HepG2 (cell line): ENCODE data around the gene ELOVL2. TPM values are rescaled to one million over a fixed set of nuclear protein-coding genes. Genes with fewer than 3 reads are reported as not detected.
A peak's percentile ranks its signal among the peaks of the same experiment; 100 is the strongest.

Experiments used
- CENPBD1 ChIP-seq: sonication (generic); formaldehyde crosslinking; IDR thresholded peaks from 2 replicates; pipeline ENCODE4 v1.8.0; 2022; ENCODE audit warnings: missing genetic modification reagents, low read depth, mild to moderate bottlenecking, borderline replicate concordance
- ELF1 ChIP-seq: sonication (generic); formaldehyde crosslinking; IDR thresholded peaks from 2 replicates; pipeline ENCODE4 v1.4.0; 2020; ENCODE audit warnings: missing genetic modification reagents
- GLI4 ChIP-seq: sonication (generic); formaldehyde crosslinking; IDR thresholded peaks from 2 replicates; pipeline ENCODE4 v1.5.1; 2020; ENCODE audit warnings: missing genetic modification reagents, mild to moderate bottlenecking, moderate library complexity, borderline replicate concordance
- KDM5A ChIP-seq: fragments of 200-600 bp; sonication (generic); IDR thresholded peaks from 2 replicates; pipeline ENCODE4 v1.7.0; 2018; ENCODE audit warnings: antibody characterized with exemption, mild to moderate bottlenecking, low read length, borderline replicate concordance
- SETDB1 ChIP-seq: sonication (generic); formaldehyde crosslinking; IDR thresholded peaks from 2 replicates; pipeline ENCODE4 v1.5.1; 2020; ENCODE audit warnings: missing genetic modification reagents, mild to moderate bottlenecking, borderline replicate concordance
- SOX6 ChIP-seq, 2 experiments: fragments of 450-650 bp in 1 of 2; sonication (generic) in 1 of 2; formaldehyde crosslinking in 1 of 2; IDR thresholded peaks; 2 replicates each; pipeline versions ENCODE4 v1.4.0 to v1.6.1; 2017 to 2020; ENCODE audit warnings: antibody characterized with exemption in 1 of 2, mild to moderate bottlenecking in 1 of 2, missing genetic modification reagents in 1 of 2
- ZFP91 ChIP-seq: sonication (generic); formaldehyde crosslinking; IDR thresholded peaks from 2 replicates; pipeline ENCODE4 v1.9.0; 2022; ENCODE audit warnings: missing genetic modification reagents, mild to moderate bottlenecking, borderline replicate concordance
- ZNF138 ChIP-seq: sonication (generic); formaldehyde crosslinking; IDR thresholded peaks from 2 replicates; pipeline ENCODE4 v1.5.0; 2020; ENCODE audit warnings: mild to moderate bottlenecking, low read depth, missing genetic modification reagents
- ZNF224 ChIP-seq: sonication (generic); formaldehyde crosslinking; IDR thresholded peaks from 2 replicates; pipeline ENCODE4 v1.5.0; 2020; ENCODE audit warnings: mild to moderate bottlenecking, missing genetic modification reagents
- ZNF274 ChIP-seq: sonication (generic); formaldehyde crosslinking; IDR thresholded peaks from 2 replicates; pipeline ENCODE4 v1.5.1; 2020; ENCODE audit warnings: mild to moderate bottlenecking, missing genetic modification reagents
- ZNF546 ChIP-seq: sonication (generic); formaldehyde crosslinking; conservative IDR thresholded peaks from 2 replicates; pipeline ENCODE4 v1.8.1; 2023; ENCODE audit warnings: mild to moderate bottlenecking, missing genetic modification reagents
- ZNF691 ChIP-seq: sonication (generic); formaldehyde crosslinking; IDR thresholded peaks from 2 replicates; pipeline ENCODE4 v1.4.0; 2020; ENCODE audit warnings: missing genetic modification reagents, low read depth, mild to moderate bottlenecking, borderline replicate concordance
- ZNF749 ChIP-seq: sonication (generic); formaldehyde crosslinking; IDR thresholded peaks from 2 replicates; pipeline ENCODE4 v1.8.0; 2022; ENCODE audit warnings: mild to moderate bottlenecking, missing genetic modification reagents, moderate library complexity, borderline replicate concordance
- ZNF83 ChIP-seq: sonication (generic); formaldehyde crosslinking; IDR thresholded peaks from 2 replicates; pipeline ENCODE4 v1.4.0; 2020; ENCODE audit warnings: missing genetic modification reagents, mild to moderate bottlenecking, borderline replicate concordance
- polyA plus RNA-seq, 8 experiments: library from polyadenylated mRNA; depleted of rRNA in 3 of 8; stranded (reverse) in 7 of 8; unstranded in 1 of 8; fragments of >200 nt; fragmentation: Illumina TruSeq in 4 of 8; extraction: Trizol in 4 of 8; gene quantifications; 2 replicates each; pipeline versions ENCODE4 v1.2.1 to v1.2.3, GENCODE V29; 2011 to 2016; ENCODE audit warnings: low read depth in 4 of 8, missing spikeins in 1 of 8, mixed read lengths in 1 of 8; ENCODE audit not compliant: insufficient read depth in 1 of 8
- total RNA-seq, 5 experiments: library from RNA; depleted of rRNA; stranded (reverse); fragments of >200 nt; fragmentation: Illumina TruSeq; extraction: Trizol; gene quantifications; 2 replicates each; pipeline ENCODE4 v1.2.3, GENCODE V29; 2016; ENCODE audit warnings: low read depth in 1 of 5
- TF ChIP-seq, protein P1 (sequence below): sonication (generic); formaldehyde crosslinking; IDR thresholded peaks from 2 replicates; pipeline ENCODE4 v1.5.1; 2020; ENCODE audit warnings: mild to moderate bottlenecking, missing genetic modification reagents, moderate library complexity
- TF ChIP-seq, protein P2 (sequence below): IDR thresholded peaks from 2 replicates; pipeline ENCODE4 v1.6.1; 2016; ENCODE audit warnings: low read depth
- TF ChIP-seq, protein P3 (sequence below): sonication (generic); formaldehyde crosslinking; IDR thresholded peaks from 2 replicates; pipeline ENCODE4 v1.5.0; 2020; ENCODE audit warnings: mild to moderate bottlenecking, missing genetic modification reagents, borderline replicate concordance

Gene ELOVL2
- total and polyA plus RNA-seq, 2 of the 13 experiments (the other 11 are each of a cell fraction or from before 2014, with no cell fraction given), result 43.6 to 65.4 TPM

GRCh38 chr6:10957414-10957886, 86.7 kb downstream of the ELOVL2 start (continued):
- no peak for TF ChIP-seq GLI4 (CRISPR knock-in tag)
- TF ChIP-seq, protein P1, sequence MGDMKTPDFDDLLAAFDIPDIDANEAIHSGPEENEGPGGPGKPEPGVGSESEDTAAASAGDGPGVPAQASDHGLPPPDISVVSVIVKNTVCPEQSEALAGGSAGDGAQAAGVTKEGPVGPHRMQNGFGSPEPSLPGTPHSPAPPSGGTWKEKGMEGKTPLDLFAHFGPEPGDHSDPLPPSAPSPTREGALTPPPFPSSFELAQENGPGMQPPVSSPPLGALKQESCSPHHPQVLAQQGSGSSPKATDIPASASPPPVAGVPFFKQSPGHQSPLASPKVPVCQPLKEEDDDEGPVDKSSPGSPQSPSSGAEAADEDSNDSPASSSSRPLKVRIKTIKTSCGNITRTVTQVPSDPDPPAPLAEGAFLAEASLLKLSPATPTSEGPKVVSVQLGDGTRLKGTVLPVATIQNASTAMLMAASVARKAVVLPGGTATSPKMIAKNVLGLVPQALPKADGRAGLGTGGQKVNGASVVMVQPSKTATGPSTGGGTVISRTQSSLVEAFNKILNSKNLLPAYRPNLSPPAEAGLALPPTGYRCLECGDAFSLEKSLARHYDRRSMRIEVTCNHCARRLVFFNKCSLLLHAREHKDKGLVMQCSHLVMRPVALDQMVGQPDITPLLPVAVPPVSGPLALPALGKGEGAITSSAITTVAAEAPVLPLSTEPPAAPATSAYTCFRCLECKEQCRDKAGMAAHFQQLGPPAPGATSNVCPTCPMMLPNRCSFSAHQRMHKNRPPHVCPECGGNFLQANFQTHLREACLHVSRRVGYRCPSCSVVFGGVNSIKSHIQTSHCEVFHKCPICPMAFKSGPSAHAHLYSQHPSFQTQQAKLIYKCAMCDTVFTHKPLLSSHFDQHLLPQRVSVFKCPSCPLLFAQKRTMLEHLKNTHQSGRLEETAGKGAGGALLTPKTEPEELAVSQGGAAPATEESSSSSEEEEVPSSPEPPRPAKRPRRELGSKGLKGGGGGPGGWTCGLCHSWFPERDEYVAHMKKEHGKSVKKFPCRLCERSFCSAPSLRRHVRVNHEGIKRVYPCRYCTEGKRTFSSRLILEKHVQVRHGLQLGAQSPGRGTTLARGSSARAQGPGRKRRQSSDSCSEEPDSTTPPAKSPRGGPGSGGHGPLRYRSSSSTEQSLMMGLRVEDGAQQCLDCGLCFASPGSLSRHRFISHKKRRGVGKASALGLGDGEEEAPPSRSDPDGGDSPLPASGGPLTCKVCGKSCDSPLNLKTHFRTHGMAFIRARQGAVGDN, result no peak; the same call in 1 of the 2 replicates
- TF ChIP-seq ZNF546 (CRISPR knock-in tag), result no peak
- 0 out of 2 replicates have a peak, but pooled peaks have one; percentile 26 for TF ChIP-seq ZNF691
- no peak for TF ChIP-seq ZNF749 (CRISPR knock-in tag)
- no peak for TF ChIP-seq ZNF138 (CRISPR knock-in tag)
- peak; percentile 52; the same call in 1 of the 2 replicates for TF ChIP-seq ELF1 (CRISPR knock-in tag)
- no peak for TF ChIP-seq SOX6 (IDR thresholded peaks at IDR 0.05)
- TF ChIP-seq SOX6 (CRISPR knock-in tag; IDR thresholded peaks at IDR 0.05), result peak; percentile 91
- TF ChIP-seq, protein P2, sequence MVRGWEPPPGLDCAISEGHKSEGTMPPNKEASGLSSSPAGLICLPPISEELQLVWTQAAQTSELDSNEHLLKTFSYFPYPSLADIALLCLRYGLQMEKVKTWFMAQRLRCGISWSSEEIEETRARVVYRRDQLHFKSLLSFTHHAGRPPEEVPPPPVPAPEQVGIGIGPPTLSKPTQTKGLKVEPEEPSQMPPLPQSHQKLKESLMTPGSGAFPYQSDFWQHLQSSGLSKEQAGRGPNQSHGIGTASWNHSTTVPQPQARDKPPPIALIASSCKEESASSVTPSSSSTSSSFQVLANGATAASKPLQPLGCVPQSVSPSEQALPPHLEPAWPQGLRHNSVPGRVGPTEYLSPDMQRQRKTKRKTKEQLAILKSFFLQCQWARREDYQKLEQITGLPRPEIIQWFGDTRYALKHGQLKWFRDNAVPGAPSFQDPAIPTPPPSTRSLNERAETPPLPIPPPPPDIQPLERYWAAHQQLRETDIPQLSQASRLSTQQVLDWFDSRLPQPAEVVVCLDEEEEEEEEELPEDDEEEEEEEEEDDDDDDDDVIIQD (CRISPR knock-in tag), result peak; percentile 92
- no peak for TF ChIP-seq ZNF274
- TF ChIP-seq ZFP91 (CRISPR knock-in tag), result no peak
- no peak for TF ChIP-seq ZNF83
- TF ChIP-seq, protein P3, sequence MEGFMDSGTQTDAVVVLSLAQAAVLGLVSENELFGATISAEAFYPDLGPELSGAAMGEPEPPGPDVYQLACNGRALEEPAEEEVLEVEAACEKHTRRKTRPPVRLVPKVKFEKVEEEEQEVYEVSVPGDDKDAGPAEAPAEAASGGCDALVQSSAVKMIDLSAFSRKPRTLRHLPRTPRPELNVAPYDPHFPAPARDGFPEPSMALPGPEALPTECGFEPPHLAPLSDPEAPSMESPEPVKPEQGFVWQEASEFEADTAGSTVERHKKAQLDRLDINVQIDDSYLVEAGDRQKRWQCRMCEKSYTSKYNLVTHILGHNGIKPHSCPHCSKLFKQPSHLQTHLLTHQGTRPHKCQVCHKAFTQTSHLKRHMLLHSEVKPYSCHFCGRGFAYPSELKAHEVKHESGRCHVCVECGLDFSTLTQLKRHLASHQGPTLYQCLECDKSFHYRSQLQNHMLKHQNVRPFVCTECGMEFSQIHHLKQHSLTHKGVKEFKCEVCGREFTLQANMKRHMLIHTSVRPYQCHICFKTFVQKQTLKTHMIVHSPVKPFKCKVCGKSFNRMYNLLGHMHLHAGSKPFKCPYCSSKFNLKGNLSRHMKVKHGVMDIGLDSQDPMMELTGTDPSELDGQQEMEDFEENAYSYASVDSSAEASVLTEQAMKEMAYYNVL (CRISPR knock-in tag), result peak; percentile 69; the same call in 1 of the 2 replicates
- TF ChIP-seq CENPBD1, result peak; percentile 68; the same call in 1 of the 2 replicates
- no peak for TF ChIP-seq SETDB1 (CRISPR knock-in tag)
- no peak for TF ChIP-seq ZNF224 (CRISPR knock-in tag)
- no peak for TF ChIP-seq KDM5A
